NCI-H128 (cell line): ENCODE data around the gene PRIMA1.

ENCODE experiments used
- DNase-seq: peaks from one replicate; lab custom pipeline; 2025; ENCODE audit not compliant: unreplicated experiment; lab: John Stamatoyannopoulos, UW

Gene PRIMA1

DNA sequence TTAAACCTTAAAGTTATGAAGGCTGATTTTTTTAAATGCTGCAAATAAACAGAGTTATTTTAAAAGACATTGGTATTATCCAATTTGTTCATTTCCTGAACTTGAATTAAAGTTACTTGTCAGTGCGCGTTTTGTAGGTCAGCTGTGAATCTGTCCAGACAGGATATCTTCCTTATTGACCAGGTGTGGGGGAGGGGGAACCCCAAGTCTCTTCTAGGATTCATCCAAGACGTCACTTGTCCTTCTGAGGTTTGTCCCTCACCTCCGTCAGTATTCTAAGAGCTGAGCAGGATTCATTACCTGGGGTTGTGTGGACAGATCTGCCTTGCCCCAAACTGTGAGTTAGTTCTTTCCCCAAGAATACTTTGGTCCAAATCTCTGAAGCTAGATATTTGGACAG is 8.8 kb upstream of the PRIMA1 start:
- DNase-seq = no peak

- no peak for DNase-seq
Observed at GRCh38 chr14:93794756-93795155, 6.5 kb upstream of the PRIMA1 start.

DNA sequence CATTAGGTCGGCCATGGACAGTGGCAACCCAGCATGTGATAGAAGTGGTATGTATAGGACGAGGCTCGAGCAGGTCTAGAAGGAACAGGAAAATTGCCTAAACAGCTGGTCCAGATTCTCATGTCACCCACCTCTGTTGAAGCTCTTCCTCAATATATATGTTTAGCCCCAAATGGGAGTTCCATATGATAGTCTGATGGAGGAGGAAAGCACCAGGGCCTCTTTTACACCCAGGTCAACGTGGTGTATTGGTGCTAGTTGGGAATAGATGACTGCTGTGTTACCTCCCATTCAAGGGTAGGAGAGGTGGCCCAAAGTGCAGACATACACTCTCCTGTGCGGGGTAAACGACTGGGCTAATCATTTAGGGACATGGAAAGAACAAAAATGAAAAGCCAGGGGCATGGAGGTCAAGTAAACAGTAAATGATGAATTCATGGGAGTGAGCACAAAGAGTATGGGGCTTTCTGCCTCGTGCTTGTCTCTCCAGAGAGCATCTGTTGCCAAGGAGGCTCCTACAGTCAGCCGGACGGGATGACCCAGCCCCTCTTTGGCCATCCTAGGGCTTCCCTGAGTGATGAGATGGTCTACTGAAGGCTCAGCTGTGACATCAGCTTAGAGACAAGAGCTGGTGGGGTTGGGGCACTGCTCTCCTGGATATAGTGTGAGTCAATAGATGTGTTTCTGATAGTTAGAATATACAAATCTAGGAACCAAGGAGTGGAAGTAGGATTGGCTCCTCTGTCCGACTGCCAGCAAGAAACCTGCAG is 5.5 kb upstream of the PRIMA1 start:
- DNase-seq = no peak

DNA sequence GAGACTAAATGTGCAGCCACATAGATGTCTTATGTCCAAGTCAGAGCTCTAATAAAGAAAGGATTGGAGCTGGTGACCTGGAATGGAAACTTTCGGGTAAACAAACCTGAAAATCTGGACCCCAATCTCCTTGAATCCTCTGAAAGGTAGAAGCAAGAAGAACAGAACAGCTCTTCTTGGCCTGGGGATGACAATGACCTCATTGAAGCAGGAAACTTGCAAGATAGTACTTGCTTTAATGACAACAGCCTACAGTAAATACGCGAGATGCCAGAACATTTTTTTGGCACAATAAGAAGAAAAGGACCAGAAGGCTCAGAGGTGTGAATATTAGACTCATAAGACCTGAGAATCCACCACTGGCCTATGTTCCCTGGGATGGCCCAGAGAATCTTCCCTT is 4.1 kb upstream of the PRIMA1 start:
- DNase-seq = no peak

DNA sequence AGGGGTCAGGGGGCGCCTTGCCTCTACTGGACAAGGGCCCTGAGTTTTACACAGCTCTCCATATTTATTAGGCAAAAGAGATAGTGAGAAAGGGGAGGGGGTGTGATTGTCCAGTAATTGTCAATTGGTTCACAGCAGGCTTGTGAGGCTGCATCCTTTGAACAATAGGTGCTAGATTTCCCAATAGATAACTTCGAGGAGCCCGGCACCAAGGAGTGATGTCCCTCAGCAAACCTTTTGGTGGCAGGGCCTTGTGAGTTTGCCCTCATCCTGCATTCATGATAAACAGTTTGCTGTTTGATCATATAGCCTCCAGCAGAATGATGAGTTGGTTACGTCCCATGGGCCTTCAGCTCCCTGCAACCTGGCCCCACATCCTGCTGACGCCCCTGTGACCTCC is 2.7 kb upstream of the PRIMA1 start:
- no peak for DNase-seq

DNA sequence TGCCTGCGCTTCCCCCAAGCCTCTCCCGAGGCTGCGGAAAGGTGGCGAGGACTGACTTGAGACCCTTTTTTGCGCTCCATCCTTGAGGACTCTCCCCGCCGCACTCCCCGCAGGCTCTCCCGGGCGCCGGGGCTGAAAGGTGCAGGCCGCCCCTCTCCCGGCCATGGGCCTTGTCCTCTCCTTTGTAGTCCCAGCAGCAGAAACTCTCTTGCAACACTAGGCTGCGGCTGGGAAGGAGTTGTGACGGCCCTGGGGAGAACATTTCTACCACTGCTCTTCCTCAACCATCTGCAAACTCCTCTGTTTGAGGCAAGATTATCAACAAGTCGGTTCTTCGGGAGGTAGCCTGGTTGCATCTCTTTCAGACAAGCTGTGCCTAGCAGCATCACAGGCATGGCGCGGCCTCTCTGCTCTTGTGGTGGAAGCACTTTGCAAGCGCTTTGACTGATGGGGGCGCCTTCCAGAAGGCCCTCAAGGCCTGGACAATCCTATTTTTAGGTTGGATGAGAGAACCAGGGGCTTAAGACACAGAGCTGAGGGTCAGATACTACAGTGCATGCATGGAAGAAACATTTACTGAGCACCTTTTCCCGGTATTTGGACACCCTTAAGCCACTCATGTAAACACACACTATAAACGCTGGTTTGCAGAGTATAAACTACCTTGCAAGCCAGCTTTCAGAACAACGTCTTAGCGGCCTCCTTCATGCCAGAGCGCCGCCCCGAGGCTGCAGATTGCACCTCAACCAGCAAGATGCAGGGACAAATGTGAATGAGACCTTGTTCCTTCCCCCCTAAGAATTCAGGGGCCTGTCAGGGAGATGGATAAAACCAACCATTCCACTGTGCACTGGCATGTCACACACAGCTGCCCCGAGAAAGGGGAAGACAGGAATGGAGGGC is 1.2 kb upstream of the PRIMA1 start:
- DNase-seq = no peak

DNA sequence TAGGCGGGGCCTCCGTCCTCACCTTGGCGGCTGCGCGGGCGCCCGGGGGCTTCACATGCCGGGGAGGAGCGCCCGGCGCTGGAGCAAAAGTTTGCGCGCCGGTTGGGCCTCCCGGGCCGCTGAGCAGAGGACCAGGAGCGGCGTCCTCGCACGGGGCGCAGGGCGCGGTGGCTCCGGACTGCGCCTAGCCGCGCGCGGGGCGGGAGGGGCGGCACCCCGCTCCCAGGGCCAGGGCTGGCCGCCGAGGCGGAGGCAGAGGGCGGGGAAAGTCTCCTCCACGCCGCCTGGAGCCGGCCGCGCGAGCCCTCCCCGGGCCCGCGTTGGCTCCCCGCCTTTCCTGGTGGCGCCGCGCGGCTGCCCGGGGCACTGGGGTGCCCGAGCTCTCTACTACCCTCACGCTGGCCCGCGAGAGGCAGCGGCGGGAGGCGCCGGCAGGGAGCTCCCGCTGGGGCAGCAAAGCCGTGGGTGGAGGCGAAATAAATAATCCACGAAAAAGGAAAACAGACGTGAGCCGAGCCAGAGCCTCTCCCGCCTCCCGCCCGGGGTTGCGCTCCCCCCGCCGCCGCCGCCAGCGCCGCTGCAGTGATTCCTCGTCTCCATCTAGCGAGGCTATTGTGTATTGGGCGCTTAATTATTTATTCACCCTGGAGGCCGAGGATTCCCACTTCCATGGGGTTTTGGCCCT is 400 bp upstream of the PRIMA1 start:
- DNase-seq = peak; percentile 45

DNA sequence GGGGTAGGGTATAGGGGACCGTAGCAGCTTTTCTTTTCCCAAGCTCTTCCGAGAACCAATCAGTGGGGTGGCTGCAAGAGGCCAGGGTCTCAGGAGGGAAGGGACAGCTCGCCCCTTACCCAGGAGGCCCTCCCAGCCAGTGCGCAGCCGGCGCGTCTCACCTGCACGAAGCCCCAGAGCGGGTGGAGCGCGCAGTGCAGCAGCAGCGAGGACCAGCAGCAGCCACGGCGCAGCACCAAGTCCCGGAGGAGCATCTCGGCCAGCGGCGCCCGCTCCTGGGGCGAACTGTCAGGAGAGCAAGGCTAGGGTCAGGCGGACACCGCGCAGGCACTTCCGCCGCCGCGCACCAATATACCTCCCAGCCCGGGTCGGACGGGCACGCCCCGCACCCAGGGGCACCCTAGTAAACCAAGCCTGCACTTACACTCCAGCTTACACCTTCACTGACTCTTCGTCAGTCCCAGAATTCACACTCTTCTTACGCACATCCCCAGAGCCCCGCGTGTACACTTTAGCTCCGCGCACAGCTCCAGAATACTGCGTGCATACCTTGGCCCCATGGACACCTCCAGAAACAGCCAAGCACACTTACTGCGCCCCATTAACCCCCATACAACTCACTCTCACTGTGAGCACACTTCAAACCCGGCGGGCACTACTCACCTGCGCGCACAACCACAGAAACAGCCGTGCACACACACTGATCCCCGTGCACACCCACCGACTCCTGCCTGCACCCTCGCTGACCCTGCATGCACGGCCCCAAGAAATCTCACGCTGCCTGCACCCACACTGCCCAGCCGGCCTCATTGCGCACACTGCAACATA is 606 bp downstream of the PRIMA1 start:
- DNase-seq = no peak

GRCh38 chr14:93785423-93785822 is 2.9 kb downstream of the PRIMA1 start:
- DNase-seq = no peak

GRCh38 chr14:93784878-93785277 is 3.4 kb downstream of the PRIMA1 start:
- no peak for DNase-seq

DNA sequence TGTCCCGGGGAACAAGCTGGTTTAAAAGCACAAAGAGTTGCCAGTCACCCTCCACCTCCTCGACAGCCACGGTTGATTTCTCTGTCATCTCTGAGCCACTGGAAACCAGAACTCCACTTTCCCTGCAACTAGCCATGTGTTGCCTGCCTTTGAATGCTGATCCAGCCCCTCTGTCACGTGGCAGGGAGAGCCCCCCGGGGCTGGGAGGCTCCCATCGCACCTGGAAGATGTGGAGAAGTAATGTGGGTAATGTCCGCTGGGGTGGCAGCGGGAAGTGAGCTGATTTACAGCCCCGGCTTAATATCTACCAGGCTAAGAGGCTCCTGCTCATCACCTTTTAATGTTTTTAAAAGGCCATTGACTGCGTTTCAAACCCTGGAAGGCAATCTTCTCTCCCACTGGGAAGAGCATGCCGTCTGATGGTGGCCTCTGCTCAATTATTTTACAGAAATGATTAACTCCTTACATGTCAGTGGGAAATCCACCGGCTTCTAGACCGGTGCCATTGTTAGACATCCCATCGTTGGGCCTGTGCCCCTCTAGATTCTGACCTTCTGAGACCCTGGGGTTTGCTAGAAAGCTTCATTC is 7.4 kb downstream of the PRIMA1 start:
- DNase-seq = no peak

DNA sequence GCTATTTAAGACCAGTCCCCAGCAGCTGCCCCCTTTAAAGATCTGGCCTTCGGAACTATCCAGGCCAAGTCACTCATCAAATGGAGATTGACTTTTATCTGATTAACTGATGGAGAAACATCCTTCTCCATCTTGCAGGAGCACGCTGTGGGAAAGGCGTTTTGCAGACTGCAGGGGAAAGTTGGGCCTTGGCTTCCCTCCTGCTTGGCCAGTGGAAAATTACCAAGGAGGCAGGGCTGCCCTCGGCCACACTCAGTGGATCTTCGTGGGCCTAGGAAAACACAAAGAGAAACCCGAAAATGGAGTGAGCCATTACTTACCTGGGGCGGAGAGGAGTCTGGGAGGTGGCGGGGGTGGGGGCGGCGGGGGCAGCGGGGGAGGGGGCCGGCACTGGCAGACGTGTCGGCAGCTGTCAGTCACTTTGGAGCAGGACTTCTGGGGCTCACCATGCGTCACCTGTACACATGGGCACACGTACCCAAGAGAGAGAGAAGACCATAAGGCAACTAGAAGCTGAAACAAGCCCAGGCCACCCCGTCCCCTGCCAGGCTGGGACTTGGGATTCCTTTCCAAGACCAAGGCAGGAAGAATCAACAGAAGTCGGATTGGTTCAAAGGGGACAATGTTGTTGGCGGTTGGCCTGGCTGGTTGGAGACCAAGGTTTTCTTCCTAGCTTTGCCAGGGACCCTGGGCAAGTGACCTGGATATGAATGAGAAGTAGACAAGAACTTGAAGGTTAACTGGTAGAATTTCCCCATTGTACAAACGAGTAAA is 9.2 kb downstream of the PRIMA1 start:
- DNase-seq = no peak

DNA sequence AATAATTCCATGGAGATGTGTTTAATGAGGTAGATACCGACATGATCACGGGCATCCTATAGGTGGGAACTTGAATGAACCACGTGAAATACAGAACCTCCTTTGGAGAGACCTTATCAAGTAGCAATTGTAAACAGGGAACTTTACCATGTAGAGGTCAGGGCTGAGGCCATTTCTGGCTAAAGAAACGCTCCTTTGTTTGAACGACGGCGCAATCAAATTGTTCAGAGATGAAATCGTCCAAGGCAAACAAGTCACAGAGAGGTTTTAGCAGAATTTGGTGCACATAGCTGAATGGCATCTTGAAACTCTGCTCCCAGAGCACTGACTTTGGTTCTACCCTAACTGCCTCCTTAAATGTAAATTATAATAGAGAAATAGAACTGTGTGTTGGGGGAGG is 9.8 kb downstream of the PRIMA1 start:
- no peak for DNase-seq

- no peak for DNase-seq
Observed at GRCh38 chr14:93775744-93776143, 12.5 kb downstream of the PRIMA1 start.

GRCh38 chr14:93775158-93775557 is 13.1 kb downstream of the PRIMA1 start:
- no peak for DNase-seq

DNA sequence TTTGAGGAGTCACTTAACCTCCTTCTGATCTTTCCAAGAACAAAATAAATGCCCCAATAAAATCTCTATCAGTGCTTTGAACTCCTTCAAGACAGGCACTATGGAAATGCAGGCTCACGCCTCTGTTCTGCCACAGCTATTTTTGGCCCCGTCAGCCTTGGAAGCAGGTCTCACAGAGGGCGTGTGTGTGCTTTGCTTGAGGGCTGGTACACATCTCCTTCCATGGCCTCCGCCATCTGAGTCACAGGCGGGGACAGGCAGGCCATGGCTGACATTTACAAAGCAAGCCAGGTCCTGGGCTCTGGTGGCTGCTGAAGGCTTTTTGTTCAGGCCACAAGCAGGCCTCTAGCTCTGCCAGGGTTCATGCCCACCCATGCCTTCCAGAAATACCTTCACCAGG is 16.0 kb downstream of the PRIMA1 start:
- DNase-seq = no peak

GRCh38 chr14:93765970-93766369 is 22.3 kb downstream of the PRIMA1 start:
- DNase-seq = no peak

- no peak for DNase-seq
Observed at GRCh38 chr14:93765155-93765554, 23.1 kb downstream of the PRIMA1 start.

DNA sequence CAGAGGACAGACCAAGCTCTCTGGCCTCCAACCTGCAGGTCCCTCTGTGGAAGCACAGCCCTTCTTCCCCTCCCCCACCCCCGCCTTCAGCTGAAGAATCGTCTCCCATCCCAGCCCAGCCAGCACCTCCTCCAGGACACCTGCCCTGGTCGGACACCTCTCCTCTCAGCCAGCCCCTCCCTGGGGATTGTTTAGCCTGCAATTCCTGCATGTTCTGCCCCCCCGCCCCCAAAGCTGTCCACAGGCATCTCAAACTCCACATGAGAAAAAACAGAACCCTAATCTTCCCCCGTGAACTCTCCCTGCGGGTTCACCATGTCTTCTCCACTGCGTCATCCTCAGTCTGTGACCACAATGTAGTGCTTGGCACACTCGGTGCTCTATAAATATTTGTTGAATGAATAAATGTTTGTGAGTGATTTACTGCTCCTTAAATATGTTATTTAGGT is 24.1 kb downstream of the PRIMA1 start:
- no peak for DNase-seq
